ENCODE data around the gene GZMM.

Gene GZMM

DNA sequence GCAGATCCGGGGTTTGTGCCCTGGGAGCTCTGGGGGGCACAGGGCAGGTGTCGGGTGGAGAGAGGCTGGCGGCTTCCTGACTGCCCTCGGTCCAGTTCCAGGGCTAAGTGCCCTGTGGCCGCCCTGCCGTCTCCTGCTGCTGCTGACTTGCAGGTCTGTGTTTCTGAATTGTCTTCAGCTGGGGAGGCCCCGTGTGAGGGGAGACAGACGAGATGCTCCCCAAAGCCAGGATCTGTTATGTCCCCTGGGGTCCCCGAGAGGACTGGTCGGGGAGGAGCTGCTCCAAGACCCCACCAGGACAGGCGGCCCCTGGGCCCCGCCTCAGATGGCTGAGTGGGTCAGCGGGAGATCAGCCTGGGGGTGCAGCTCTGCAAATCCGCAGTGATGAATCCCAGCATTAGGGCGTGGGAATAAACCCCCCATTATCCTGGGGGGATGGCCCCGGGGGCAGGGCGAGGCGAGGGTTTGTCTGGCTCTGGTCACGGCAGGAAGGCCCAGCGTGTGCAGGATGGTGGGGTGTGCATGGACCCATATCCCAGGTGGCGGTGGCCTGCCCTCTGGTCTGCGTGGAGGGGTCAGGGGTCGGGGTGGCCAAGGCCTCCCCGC lies 50.5 kb downstream of the GZMM start:
- TF ChIP-seq ZFX (IDR thresholded peaks at IDR 0.05) (no peak), CTCF (conservative IDR thresholded peaks at IDR 0.05) (no peak)
- H3K27ac ChIP-seq, result no peak overlapping the region

DNA sequence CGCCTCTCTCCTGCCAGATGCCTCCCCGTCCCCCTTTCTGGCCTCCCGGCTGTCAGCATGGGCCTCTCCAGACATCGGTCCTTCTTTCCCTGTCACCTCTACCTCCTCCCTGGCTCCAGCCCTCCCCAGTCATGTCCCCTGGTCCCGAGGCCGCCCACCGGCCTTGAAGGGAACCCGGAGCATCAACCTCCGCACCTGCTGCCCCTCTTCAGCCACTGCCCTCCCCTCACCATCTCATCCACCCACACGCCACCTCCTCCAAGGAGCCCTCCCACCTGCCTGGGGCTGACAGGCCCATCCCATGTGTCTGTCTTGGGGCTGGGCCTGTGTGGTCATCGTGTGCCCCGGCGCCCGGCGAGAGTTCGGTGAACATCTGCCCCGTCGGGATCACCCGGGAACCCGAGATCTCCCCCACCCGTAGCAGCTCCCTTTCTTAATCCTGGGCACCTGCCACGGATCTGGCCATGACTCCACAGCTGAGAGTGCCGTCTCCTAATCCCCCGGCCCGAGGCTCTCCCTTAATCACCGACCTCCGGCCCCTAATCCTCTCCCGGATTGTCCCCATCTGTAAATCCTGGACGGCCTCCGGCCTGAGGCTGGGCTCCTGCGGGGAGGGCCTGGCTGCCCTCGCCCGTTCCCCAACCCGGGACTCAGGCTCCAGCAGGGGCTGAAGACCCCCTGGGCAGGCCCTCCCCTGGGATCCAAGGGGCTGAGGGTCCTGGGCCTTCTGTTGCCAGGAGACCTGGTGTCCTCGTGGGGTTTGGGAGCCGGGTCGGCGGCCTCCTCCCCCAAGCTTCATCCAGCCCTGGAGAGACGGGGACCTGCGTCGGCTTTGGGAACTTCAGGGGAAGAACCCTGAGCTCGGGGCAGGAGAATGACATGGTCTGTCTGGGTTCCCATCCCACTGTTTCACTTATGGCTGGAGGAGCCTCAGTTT lies 51.7 kb downstream of the GZMM start:
- H3K27ac ChIP-seq, result no peak overlapping the region
- TF ChIP-seq ZFX (IDR thresholded peaks at IDR 0.05) (no peak), CTCF (conservative IDR thresholded peaks at IDR 0.05) (no peak)

DNA sequence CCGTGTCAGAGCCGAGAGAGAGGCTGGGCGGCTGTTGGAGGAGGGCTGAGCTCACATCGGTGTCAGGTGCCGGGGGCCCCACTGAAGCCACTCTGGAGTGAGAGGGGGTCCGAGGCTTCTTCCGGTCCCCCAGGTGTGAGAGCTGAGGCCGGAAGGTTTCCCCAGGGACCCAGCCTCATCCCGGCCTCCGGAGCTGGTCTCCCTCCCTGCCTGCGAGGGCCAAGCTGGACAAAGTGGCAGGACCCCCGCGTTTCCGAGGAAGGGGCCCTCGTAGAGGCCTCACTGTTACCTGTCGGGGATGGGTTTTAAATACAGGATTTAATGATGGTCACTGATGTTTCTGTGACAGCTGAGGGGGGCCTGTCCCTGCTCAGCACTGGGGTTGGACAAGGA lies 52.4 kb downstream of the GZMM start:
- no peak for TF ChIP-seq ZFX (IDR thresholded peaks at IDR 0.05)
- TF ChIP-seq CTCF (conservative IDR thresholded peaks at IDR 0.05), result no peak

DNA sequence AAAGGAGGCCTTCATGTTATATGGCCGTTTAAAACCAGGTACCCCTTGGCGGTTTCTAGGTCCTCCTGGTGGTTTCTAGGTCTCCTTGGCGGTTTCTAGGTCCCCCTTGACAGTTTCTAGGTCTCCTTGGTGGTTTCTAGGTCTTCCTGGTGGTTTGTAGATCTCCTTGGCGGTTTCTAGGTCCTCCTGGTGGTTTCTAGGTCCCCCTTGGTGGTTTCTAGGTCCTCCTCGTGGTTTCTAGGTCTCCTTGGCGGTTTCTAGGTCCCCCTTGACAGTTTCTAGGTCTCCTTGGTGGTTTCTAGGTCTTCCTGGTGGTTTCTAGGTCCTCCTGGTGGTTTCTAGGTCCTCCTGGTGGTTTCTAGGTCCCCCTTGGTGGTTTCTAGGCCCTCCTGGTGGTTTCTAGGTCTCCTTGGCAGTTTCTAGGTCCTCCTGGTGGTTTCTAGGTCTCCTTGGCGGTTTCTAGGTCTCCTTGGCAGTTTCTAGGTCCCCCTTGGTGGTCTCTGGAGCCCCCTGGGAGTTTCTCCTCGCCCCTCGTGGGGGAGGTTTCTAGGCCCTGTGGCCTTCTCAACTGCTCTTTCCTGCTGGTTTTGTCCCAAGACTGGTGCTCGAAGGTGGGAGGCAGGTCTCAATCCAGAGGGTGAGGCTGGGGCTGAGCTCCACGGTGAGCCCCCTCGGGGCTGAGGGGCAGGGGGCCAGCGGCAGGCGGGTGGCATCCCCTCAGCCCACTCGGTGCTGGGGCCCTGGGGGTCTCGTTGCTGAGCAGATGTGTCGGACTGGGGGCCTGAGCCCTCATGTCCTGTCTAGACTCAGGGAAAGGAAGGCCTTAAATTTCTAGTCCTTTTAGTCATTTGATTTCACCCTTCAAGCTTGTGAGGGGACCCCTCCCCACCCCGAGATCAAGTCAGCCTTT lies 53.8 kb downstream of the GZMM start:
- TF ChIP-seq CTCF (conservative IDR thresholded peaks at IDR 0.05), result no peak
- no peak overlapping the region for H3K27ac ChIP-seq

More for the DNA sequence above, 52.4 kb downstream of the GZMM start:
- H3K27ac ChIP-seq, result no peak overlapping the region
